Suppressor macrophage treated with lipopolysaccharide for 4 hours (primary cell): ENCODE results near the gene MAPKAPK3.

ENCODE experiments used
- DNase-seq: peaks from one replicate; pipeline ENCODE4 v3.0.0-alpha.2; 2020

MAPKAPK3 gene

GRCh38 chr3:50587806-50588758 is 28.9 kb upstream of the MAPKAPK3 start:
- DNase-seq, result no peak

GRCh38 chr3:50588759-50589433 is 28.1 kb upstream of the MAPKAPK3 start:
- no peak for DNase-seq

GRCh38 chr3:50591196-50591741 is 25.7 kb upstream of the MAPKAPK3 start:
- DNase-seq, result no peak

GRCh38 chr3:50592568-50592967 is 24.4 kb upstream of the MAPKAPK3 start:
- peak; percentile 49 for DNase-seq

- DNase-seq, result no peak
These were observed 22.6 kb upstream of the MAPKAPK3 start for GRCh38 chr3:50594253-50594785.

GRCh38 chr3:50599115-50599715 is 17.7 kb upstream of the MAPKAPK3 start:
- no peak for DNase-seq

GRCh38 chr3:50599716-50600118 is 17.2 kb upstream of the MAPKAPK3 start:
- DNase-seq, result no peak

- DNase-seq, result no peak
These were observed 16.7 kb upstream of the MAPKAPK3 start for GRCh38 chr3:50600141-50600753.

- peak; percentile 95 for DNase-seq
These were observed 15.9 kb upstream of the MAPKAPK3 start for GRCh38 chr3:50600841-50601591.

- DNase-seq, result no peak
These were observed 14.3 kb upstream of the MAPKAPK3 start for GRCh38 chr3:50602595-50603191.

GRCh38 chr3:50603261-50604109 is 13.5 kb upstream of the MAPKAPK3 start:
- DNase-seq, result no peak

GRCh38 chr3:50604110-50604621 is 12.8 kb upstream of the MAPKAPK3 start:
- DNase-seq, result no peak

GRCh38 chr3:50604628-50605588 is 12.0 kb upstream of the MAPKAPK3 start:
- peak; percentile 56 for DNase-seq

- peak; percentile 64 for DNase-seq
These were observed 11.0 kb upstream of the MAPKAPK3 start for GRCh38 chr3:50605901-50606326.

GRCh38 chr3:50606596-50606995 is 10.4 kb upstream of the MAPKAPK3 start:
- no peak for DNase-seq

GRCh38 chr3:50607271-50608091 is 9.5 kb upstream of the MAPKAPK3 start:
- DNase-seq, result no peak

- no peak for DNase-seq
These were observed 8.7 kb upstream of the MAPKAPK3 start for GRCh38 chr3:50608278-50608677.
